Esophagus muscularis mucosa (tissue), 4 donors: Measurements from ENCODE around the gene ZNF423. TPM values are rescaled to one million over a fixed set of nuclear protein-coding genes. Genes with fewer than 3 reads are reported as not detected.

Experiments
- DNase-seq: peaks from one replicate; pipeline ENCODE4 v3.0.0-alpha.2; 2017; ENCODE audit errors: extremely low spot score
- H3K27ac ChIP-seq, 4 donors: fragments of 200-600 bp; sonication (generic); replicated peaks in 1 of 4; 1 replicate in 3 of 4; 2 replicates in 1 of 4; pipeline ENCODE4 v1.5.1; 2016 to 2019; ENCODE audit warnings: mild to moderate bottlenecking in 1 of 4
- H3K27me3 ChIP-seq, 4 donors: fragments of 200-600 bp; sonication (generic); one replicate each; pipeline versions ENCODE4 v1.5.1 to v1.6.0; 2016 to 2019
- H3K36me3 ChIP-seq, 4 donors: fragments of 200-600 bp; sonication (generic); one replicate each; pipeline ENCODE4 v1.5.1; 2016 to 2019
- H3K4me1 ChIP-seq, 4 donors: fragments of 200-600 bp; sonication (generic); one replicate each; pipeline ENCODE4 v1.5.1; 2016 to 2019
- H3K4me3 ChIP-seq, 4 donors: fragments of 200-600 bp; sonication (generic); 1 replicate in 2 of 4; 2 replicates in 2 of 4; pipeline ENCODE4 v1.5.1; 2016 to 2019; ENCODE audit warnings: mild to moderate bottlenecking in 4 of 4, moderate library complexity in 1 of 4
- H3K9me3 ChIP-seq, 4 donors: fragments of 200-600 bp; sonication (generic); 1 replicate in 3 of 4; 2 replicates in 1 of 4; pipeline ENCODE4 v1.5.1; 2016 to 2019
- EP300 ChIP-seq: sonication (generic); formaldehyde crosslinking; IDR thresholded peaks from one replicate; pipeline ENCODE4 v1.6.1; 2017; ENCODE audit warnings: antibody characterized with exemption
- POLR2A ChIP-seq: fragments of 450-650 bp; IDR thresholded peaks from one replicate; pipeline ENCODE4 v1.6.1; 2017; ENCODE audit warnings: antibody characterized with exemption, moderate library complexity, mild to moderate bottlenecking, low read depth
- POLR2AphosphoS5 ChIP-seq, 2 donors: sonication (generic); formaldehyde crosslinking; IDR thresholded peaks; one replicate each; pipeline ENCODE4 v1.6.1; 2017; ENCODE audit warnings: antibody characterized with exemption in 2 of 2
- WGBS: methylation state at CpG from one replicate; pipeline ENCODE4 v1.1.5; 2018; 5-methylcytosine and 5-hydroxymethylcytosine counted together
- intact Hi-C: fragments of 100-400 bp; cut with DNase I; formaldehyde crosslinking; loops from one replicate; pipeline ENCODE4 v1.15.1; 2023
- total RNA-seq, 4 donors: library from RNA; depleted of rRNA; stranded (reverse); fragments of >200 nt; gene quantifications; one replicate each; pipeline versions ENCODE4 v1.1.0 to v1.2.1, GENCODE V29; 2016
- TF ChIP-seq, protein P1 (sequence below), 3 experiments: fragments of 200-600 bp in 2 of 3; fragments of 450-650 bp in 1 of 3; sonication (generic) in 2 of 3; IDR thresholded peaks; one replicate each; pipeline ENCODE4 v1.5.1; 2017 to 2019; ENCODE audit warnings: antibody characterized with exemption in 3 of 3, mild to moderate bottlenecking in 2 of 3, moderate library complexity in 1 of 3

The ZNF423 gene
- total RNA-seq, 4 donors from 2014 or later: 8.7 to 22.5 (median 10.3) TPM

DNA sequence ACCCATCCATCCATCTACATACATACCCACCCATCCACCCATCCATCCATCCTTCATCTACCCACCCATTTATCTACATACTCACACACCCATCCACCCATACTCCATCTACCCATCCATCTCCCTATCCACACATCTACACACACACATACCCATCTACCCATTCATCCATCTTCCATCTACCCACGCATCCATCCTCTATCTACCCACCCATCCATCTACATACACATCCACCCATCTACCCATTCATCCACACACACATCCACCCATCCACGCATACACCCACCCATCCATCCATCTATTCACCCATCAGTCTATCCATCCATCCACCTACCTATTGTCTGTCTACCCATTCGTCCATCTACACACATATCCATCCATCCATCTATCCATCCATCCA lies 227.8 kb downstream of the ZNF423 start:
- TF ChIP-seq POLR2A (no peak), EP300 (no peak), POLR2AphosphoS5 (IDR thresholded peaks at IDR 0.05) (no peak)
- TF ChIP-seq, protein P1, sequence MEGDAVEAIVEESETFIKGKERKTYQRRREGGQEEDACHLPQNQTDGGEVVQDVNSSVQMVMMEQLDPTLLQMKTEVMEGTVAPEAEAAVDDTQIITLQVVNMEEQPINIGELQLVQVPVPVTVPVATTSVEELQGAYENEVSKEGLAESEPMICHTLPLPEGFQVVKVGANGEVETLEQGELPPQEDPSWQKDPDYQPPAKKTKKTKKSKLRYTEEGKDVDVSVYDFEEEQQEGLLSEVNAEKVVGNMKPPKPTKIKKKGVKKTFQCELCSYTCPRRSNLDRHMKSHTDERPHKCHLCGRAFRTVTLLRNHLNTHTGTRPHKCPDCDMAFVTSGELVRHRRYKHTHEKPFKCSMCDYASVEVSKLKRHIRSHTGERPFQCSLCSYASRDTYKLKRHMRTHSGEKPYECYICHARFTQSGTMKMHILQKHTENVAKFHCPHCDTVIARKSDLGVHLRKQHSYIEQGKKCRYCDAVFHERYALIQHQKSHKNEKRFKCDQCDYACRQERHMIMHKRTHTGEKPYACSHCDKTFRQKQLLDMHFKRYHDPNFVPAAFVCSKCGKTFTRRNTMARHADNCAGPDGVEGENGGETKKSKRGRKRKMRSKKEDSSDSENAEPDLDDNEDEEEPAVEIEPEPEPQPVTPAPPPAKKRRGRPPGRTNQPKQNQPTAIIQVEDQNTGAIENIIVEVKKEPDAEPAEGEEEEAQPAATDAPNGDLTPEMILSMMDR (IDR thresholded peaks at IDR 0.05): no peak
- Histone ChIP-seq H3K4me1 (peaks cover 7 to 31% (median 29%) of the 10 kb centered on the region in 4 donors), H3K9me3 (no peaks in the 10 kb centered on the region), H3K27ac (no peak overlapping the region), H3K36me3 (peaks cover 0 to 10% (median 2%) of the 10 kb centered on the region in 4 donors), H3K27me3 (no peaks in the 10 kb centered on the region), H3K4me3 (no peak overlapping the region)
- 93% methylated on average over 3 of the region's 3 CpGs for WGBS
- intact Hi-C loops: no loop called here
- DNase-seq: no peak

DNA sequence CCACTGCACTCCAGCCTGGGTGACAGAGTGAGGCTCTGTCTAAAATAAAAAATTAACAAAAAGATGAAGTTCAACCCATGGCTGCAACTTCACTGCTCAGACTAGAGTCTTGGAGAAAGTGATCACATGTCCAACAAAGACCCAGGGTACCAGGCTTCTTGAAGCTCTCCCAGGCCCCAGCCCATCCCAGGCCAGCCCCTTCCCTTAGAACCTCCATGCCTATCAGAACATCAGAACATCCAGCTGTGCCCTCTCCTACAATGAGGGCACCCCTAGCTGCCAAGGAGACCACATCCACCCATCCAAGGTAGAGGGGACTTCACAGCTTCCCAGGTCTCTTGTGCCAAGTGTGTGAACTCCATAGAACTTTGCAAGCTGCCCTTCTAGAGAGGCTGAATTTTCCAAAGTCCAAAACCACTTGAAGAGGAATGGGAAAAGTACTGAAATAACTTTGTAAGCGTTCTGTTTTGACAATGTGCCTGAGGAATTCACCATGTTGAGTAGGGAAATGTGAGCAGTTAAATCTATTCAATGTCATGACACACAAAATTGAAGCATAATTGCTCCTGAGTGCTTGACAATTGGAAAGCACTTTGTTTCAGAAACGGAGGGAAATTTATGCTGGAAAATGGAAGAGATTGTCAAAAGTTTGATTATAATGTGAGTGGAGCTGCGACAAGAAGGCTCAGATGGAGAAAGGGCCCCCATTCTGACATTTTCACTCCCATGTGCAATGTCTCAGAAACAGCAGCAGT lies 230.4 kb downstream of the ZNF423 start:
- DNase-seq: no peak
- H3K4me1 ChIP-seq: peaks cover 10 to 26% (median 24%) of the 10 kb centered on the region in 4 donors
- no peaks in the 10 kb centered on the region for H3K9me3 ChIP-seq
- H3K4me3 ChIP-seq: no peak overlapping the region
- intact Hi-C loops: no loop called here
- 52% methylated on average over 3 of the region's 3 CpGs for WGBS
- no peak for TF ChIP-seq EP300
- TF ChIP-seq, protein P1 (IDR thresholded peaks at IDR 0.05): no peak
- no peak for TF ChIP-seq POLR2A
- TF ChIP-seq POLR2AphosphoS5 (IDR thresholded peaks at IDR 0.05): no peak
- peaks cover 0 to 10% (median 2%) of the 10 kb centered on the region in 4 donors for H3K36me3 ChIP-seq
- H3K27me3 ChIP-seq: no peaks in the 10 kb centered on the region
- peak overlapping the region in 2 of 4 donors; percentile 27 to 46 for H3K27ac ChIP-seq

DNA sequence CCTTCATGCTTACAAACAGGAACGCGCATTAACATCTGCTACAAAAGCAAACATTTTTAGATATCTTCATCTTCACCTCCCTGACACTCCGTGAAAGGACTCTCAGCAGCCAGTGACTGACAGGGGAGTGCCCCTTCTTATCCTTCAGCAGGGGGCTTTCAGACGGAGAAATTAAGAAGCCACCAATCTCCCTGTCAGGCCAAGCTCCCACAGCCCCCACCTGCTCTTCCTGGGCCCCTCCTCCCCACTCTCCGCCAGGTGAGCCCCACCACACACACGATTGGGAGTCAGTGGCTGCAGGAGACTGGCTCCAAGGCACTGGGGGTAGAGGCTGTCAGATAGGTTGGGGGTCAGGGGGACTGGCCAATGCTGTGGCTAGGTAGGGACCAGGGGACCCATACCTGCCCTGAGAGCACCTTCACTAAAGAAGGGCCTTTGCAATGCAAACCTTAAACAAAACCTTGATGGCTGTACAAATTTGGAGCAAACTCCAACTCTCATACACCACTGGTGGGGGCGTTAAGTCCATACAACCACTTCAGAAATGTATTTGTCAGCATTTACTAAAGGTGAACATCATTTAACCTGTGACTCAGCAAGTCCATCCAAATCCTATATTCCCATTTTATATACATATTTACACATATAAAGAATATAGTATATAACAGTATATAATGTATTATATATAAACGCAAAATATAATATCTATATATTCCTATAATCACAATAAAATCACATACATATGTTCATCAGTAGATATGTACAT lies 232.2 kb downstream of the ZNF423 start:
- H3K36me3 ChIP-seq: peaks cover 0 to 10% (median 2%) of the 10 kb centered on the region in 4 donors
- peaks cover 21 to 38% (median 36%) of the 10 kb centered on the region in 4 donors for H3K4me1 ChIP-seq
- WGBS: 94% methylated on average over 7 of the region's 8 CpGs
- H3K4me3 ChIP-seq: no peak overlapping the region
- H3K9me3 ChIP-seq: no peaks in the 10 kb centered on the region
- H3K27ac ChIP-seq: no peak overlapping the region
- no peaks in the 10 kb centered on the region for H3K27me3 ChIP-seq
- intact Hi-C loops: no loop called here
- no peak for TF ChIP-seq EP300
- TF ChIP-seq POLR2AphosphoS5 (IDR thresholded peaks at IDR 0.05): no peak
- TF ChIP-seq, protein P1 (IDR thresholded peaks at IDR 0.05): no peak
- no peak for TF ChIP-seq POLR2A
- DNase-seq: no peak

DNA sequence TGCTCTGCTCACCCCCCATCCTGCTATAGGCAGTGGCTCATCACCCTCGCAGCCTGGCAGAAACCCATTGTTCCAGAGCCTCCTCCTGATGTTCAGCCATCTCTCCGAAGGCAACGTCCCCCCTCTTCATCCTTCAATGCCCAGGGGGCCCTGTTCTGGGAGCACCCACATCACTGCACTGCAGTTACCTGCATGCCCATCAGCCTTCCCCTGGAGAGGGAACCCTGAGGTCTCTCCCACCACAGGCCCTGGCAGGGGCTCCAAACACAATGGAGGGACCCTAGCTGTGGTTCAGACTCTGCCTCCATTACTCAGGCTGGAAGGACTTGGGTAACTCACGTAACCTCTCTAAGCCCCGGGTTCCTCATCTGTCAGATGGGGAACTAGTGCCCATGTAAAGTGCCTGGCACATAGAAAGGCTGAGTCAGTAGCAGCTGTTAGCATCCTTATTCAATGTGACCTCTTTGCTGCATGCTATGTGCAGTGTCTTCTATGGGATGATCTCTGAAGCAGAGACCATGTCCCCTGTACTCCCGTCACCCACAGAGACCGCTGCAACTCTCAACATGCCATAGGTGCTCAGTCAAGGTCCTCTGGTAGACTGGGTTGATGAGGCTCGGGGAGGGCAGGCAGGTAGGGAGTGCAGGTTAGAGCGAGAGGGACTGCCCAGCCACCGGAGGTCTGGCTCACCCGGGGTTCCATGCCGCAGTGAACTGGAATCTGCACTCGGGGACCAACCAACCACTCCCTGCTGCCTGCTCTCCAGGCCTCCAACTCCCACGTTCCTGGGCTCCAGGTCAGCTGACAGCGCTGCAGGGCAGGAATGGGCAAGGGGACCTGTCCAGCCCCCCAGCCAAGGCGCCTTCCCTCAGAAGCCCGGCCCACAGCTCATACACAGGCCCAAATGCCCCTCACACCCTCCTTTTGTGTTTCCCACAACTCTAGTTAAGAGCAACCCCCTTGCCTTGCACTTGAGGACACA lies 233.2 kb downstream of the ZNF423 start:
- no peak for DNase-seq
- Histone ChIP-seq H3K36me3 (peaks cover 0 to 10% (median 2%) of the 10 kb centered on the region in 4 donors), H3K27ac (no peak overlapping the region), H3K27me3 (no peaks in the 10 kb centered on the region), H3K9me3 (no peaks in the 10 kb centered on the region), H3K4me1 (peaks cover 21 to 38% (median 36%) of the 10 kb centered on the region in 4 donors), H3K4me3 (no peak overlapping the region)
- TF ChIP-seq POLR2A: no peak
- TF ChIP-seq POLR2AphosphoS5 (IDR thresholded peaks at IDR 0.05): no peak
- TF ChIP-seq, protein P1 (IDR thresholded peaks at IDR 0.05): no peak
- TF ChIP-seq EP300: no peak
- intact Hi-C loops: no loop called here
- 94% methylated on average over 17 of the region's 17 CpGs for WGBS
